GM23338 (cell line): ENCODE data around the gene HLCS. TPM values are rescaled to one million over a fixed set of nuclear protein-coding genes. Genes with fewer than 3 reads are reported as not detected.

Experiments
- ATAC-seq: fragments of 200-7000 bp; cut with Tn5 transposase; 3 replicates; pipeline ENCODE4 v1.9.1; 2020
- DNase-seq: peaks from one replicate; pipeline ENCODE4 v3.0.0-alpha.2; 2015; ENCODE audit warnings: low spot score
- H2AFZ ChIP-seq: fragments of 200-600 bp; sonication (generic); 2 replicates; pipeline ENCODE4 v1.8.0; 2016; ENCODE audit warnings: antibody characterized with exemption, mild to moderate bottlenecking, moderate library complexity
- H3F3A ChIP-seq: fragments of 200-600 bp; sonication (generic); replicated peaks from 2 replicates; pipeline ENCODE4 v1.8.0; 2017; ENCODE audit warnings: antibody characterized with exemption, mixed run types, low read depth
- H3K27ac ChIP-seq: fragments of 200-600 bp; sonication (generic); 2 replicates; pipeline ENCODE4 v1.6.1; 2016; ENCODE audit warnings: low read depth
- H3K27me3 ChIP-seq: fragments of 200-600 bp; sonication (generic); 2 replicates; pipeline ENCODE4 v1.8.0; 2016; ENCODE audit warnings: mild to moderate bottlenecking, mixed run types, moderate library complexity; ENCODE audit not compliant: insufficient read depth
- H3K36me3 ChIP-seq: fragments of 200-600 bp; sonication (generic); 2 replicates; pipeline ENCODE4 v1.8.0; 2016; ENCODE audit warnings: mild to moderate bottlenecking; ENCODE audit not compliant: insufficient read depth
- H3K4me1 ChIP-seq: fragments of 200-600 bp; sonication (generic); 2 replicates; pipeline ENCODE4 v1.8.0; 2016; ENCODE audit warnings: mild to moderate bottlenecking, moderate library complexity; ENCODE audit not compliant: insufficient read depth
- H3K4me2 ChIP-seq: fragments of 200-600 bp; sonication (generic); 2 replicates; pipeline ENCODE4 v1.7.1; 2017; ENCODE audit warnings: mixed run types
- H3K4me3 ChIP-seq: fragments of 200-600 bp; sonication (generic); 2 replicates; pipeline ENCODE4 v1.6.1; 2016; ENCODE audit warnings: mixed run types
- H3K79me2 ChIP-seq: fragments of 200-600 bp; sonication (generic); replicated peaks from 2 replicates; pipeline ENCODE4 v1.8.0; 2017; ENCODE audit warnings: mild to moderate bottlenecking; ENCODE audit not compliant: insufficient read depth
- H3K9me2 ChIP-seq: fragments of 200-600 bp; sonication (generic); 2 replicates; pipeline ENCODE4 v1.8.0; 2017; ENCODE audit not compliant: insufficient read depth
- H4K20me1 ChIP-seq: fragments of 200-600 bp; sonication (generic); replicated peaks from 2 replicates; pipeline ENCODE4 v1.8.0; 2017; ENCODE audit warnings: mild to moderate bottlenecking; ENCODE audit not compliant: insufficient read depth
- H3K27ac Mint-ChIP-seq: 2 replicates; pipeline ENCODE4 v1.8.0; 2020; ENCODE audit warnings: inconsistent platforms, mild to moderate bottlenecking, moderate library complexity, mixed read lengths
- H3K27me3 Mint-ChIP-seq: 3 replicates; pipeline ENCODE4 v1.8.0; 2022; ENCODE audit warnings: low read depth, mild to moderate bottlenecking, moderate library complexity, mixed read lengths, inconsistent platforms; ENCODE audit not compliant: insufficient read depth, poor library complexity
- H3K36me3 Mint-ChIP-seq: 3 replicates; pipeline ENCODE4 v1.8.0; 2021; ENCODE audit warnings: low read depth, mild to moderate bottlenecking, inconsistent platforms, moderate library complexity, mixed read lengths
- H3K4me1 Mint-ChIP-seq: 3 replicates; pipeline ENCODE4 v1.8.0; 2020; ENCODE audit warnings: mild to moderate bottlenecking, inconsistent platforms, mixed read lengths
- H3K4me3 Mint-ChIP-seq: 3 replicates; pipeline ENCODE4 v1.8.0; 2021; ENCODE audit warnings: moderate library complexity, mild to moderate bottlenecking, inconsistent platforms, mixed read lengths
- H3K9me3 Mint-ChIP-seq: 3 replicates; pipeline ENCODE4 v1.8.0; 2020; ENCODE audit warnings: moderate library complexity, mild to moderate bottlenecking, inconsistent platforms, mixed read lengths
- CREB1 ChIP-seq: fragments of 250-450 bp; sonication (Bioruptor Pico); IDR thresholded peaks from 2 replicates; pipeline ENCODE4 v1.5.0; 2020; ENCODE audit warnings: low read depth, mild to moderate bottlenecking, moderate library complexity
- CTCF ChIP-seq, 2 experiments: fragments of 200-600 bp in 1 of 2; sonication (generic) in 1 of 2; conservative IDR thresholded peaks; 2 replicates each; pipeline versions ENCODE4 v1.5.1 to v1.6.1; 2016 to 2017; ENCODE audit warnings: antibody characterized with exemption in 2 of 2, low read depth in 2 of 2, mild to moderate bottlenecking in 2 of 2, moderate library complexity in 1 of 2
- NANOG ChIP-seq: IDR thresholded peaks from 2 replicates; pipeline ENCODE4 v1.6.1; 2016; ENCODE audit warnings: antibody characterized with exemption, borderline replicate concordance
- POLR2AphosphoS5 ChIP-seq: IDR thresholded peaks from 2 replicates; pipeline ENCODE4 v1.6.1; 2016; ENCODE audit warnings: antibody characterized with exemption, low read depth
- ZNF462 ChIP-seq: fragments of 250-450 bp; sonication (Bioruptor Pico); IDR thresholded peaks from 2 replicates; pipeline ENCODE4 v1.5.0; 2020; ENCODE audit warnings: mild to moderate bottlenecking, moderate library complexity
- long read RNA-seq: library from polyadenylated mRNA; unstranded; transcript quantifications from one replicate; pipeline ENCODE4 v2.0.0, GENCODE V29; 2020; ENCODE audit not compliant: unreplicated experiment
- polyA plus RNA-seq: library from polyadenylated mRNA; unstranded; fragments of >200 nt; fragmentation: Nextera tagmentation; extraction: Ambion mirVana; gene quantifications from 2 replicates; pipeline ENCODE4 v1.2.1, GENCODE V29; 2016
- total RNA-seq: library from RNA; depleted of rRNA; stranded (reverse); fragments of >200 nt; shearing (Covaris generic); gene quantifications from 2 replicates; pipeline ENCODE4 v1.2.3, GENCODE V29; 2014; rRNA removed

Gene HLCS
- 14.7 and 28.9 TPM in 2 replicates for total RNA-seq
- 5.0 and 6.1 TPM in 2 replicates for polyA plus RNA-seq
- long read RNA-seq, partial matches to known transcripts = 1 of 4 reads
- long read RNA-seq, other reads (novel, unspliced or antisense) = 3 of 4 reads

- H3K27ac ChIP-seq = no peak within 1 kb of the TSS
- TF ChIP-seq CTCF (conservative IDR thresholded peaks at IDR 0.05; ENCODE audit: low read depth in 2 of 2) (peak in 1 of 2 experiments; percentile 37; a peak in 2 of 4 replicates), NANOG (no peak), POLR2AphosphoS5 (peak; percentile 52; the same call in 1 of the 2 replicates)
- H3K27me3 Mint-ChIP-seq = peaks cover 8% of the 10 kb centered on the region
Measured at GRCh38 chr21:36966066-36966820, at the start of gene HLCS. Gene HLCS (minus strand): TSS chr21:36966669. CDS start chr21:36966638, 31 bp downstream.

GRCh38 chr21:37009740-37010341 lies 43.4 kb upstream of the HLCS start:
- Histone ChIP-seq H3K27ac (no peak overlapping the region), H3K36me3 (no peaks in the 10 kb centered on the region), H3K4me3 (peak overlapping the region; percentile 38), H3K4me1 (peaks cover 4% of the 10 kb centered on the region; the same call in 1 of the 2 replicates), H3K9me2 (no peaks in the 10 kb centered on the region), H3K4me2 (peak overlapping the region; percentile 68), H3K79me2 (no peaks in the 10 kb centered on the region), H4K20me1 (peaks cover 4% of the 10 kb centered on the region; the same call in 1 of the 2 replicates), H3K27me3 (peaks cover 49% of the 10 kb centered on the region), H3F3A (no peaks in the 10 kb centered on the region), H2AFZ (no peak overlapping the region)
- Mint-ChIP-seq H3K4me3 (peak overlapping the region; percentile 54), H3K27ac (no peak overlapping the region), H3K9me3 (no peaks in the 10 kb centered on the region; the same call in 2 of the 3 replicates), H3K36me3 (no peaks in the 10 kb centered on the region), H3K4me1 (peaks cover 3% of the 10 kb centered on the region; the same call in 2 of the 3 replicates), H3K27me3 (peaks cover 43% of the 10 kb centered on the region)
- TF ChIP-seq CTCF (conservative IDR thresholded peaks at IDR 0.05; ENCODE audit: low read depth in 2 of 2) (peak; percentile 78 to 87), CREB1 (peak; percentile 51), ZNF462 (CRISPR knock-in tag) (no peak)
- peak; percentile 94 for DNase-seq
- peak; percentile 78 for ATAC-seq

More at GRCh38 chr21:36966066-36966820, at the start of gene HLCS:
- H3K27ac Mint-ChIP-seq = 0 out of 2 replicates have a peak within 1 kb of the TSS, but pooled peaks have one; percentile 40
- Histone ChIP-seq H3K4me1 (peaks cover 5% of the 10 kb centered on the region; the same call in 1 of the 2 replicates), H4K20me1 (no peaks in the 10 kb centered on the region), H3K27me3 (no peaks in the 10 kb centered on the region), H3K36me3 (no peaks in the 10 kb centered on the region), H3K4me2 (peak within 1 kb of the TSS; percentile 88), H2AFZ (peak within 1 kb of the TSS; percentile 85), H3F3A (peaks cover 12% of the 10 kb centered on the region; the same call in 1 of the 2 replicates), H3K9me2 (no peaks in the 10 kb centered on the region), H3K4me3 (peak within 1 kb of the TSS; percentile 69), H3K79me2 (no peaks in the 10 kb centered on the region)
- peak; percentile 80 for ATAC-seq
- H3K36me3 Mint-ChIP-seq = no peaks in the 10 kb centered on the region
- no peaks in the 10 kb centered on the region for H3K9me3 Mint-ChIP-seq
- H3K4me1 Mint-ChIP-seq = peaks cover 19% of the 10 kb centered on the region
- H3K4me3 Mint-ChIP-seq = peak within 1 kb of the TSS; percentile 78
- peak; percentile 78 for DNase-seq
